CD4-positive, alpha-beta T cell treated with Interleukin-15 for 4 hours (primary cell): ENCODE measurements around the gene PRKN.
"Not testable (repeated sequence)": the region's sequence is repeated elsewhere in the genome, so short reads cannot be mapped to it uniquely, and the experiment has no call there.

Source experiments
- DNase-seq: peaks from one replicate; pipeline ENCODE4 v3.0.0-alpha.2; 2020; ENCODE audit warnings: low spot score

The PRKN gene

GRCh38 chr6:161347988-161348627, 1379.5 kb downstream of the PRKN start:
- DNase-seq: no peak

GRCh38 chr6:161347125-161347524, 1380.4 kb downstream of the PRKN start:
- DNase-seq: no peak

GRCh38 chr6:161346717-161347116, 1380.8 kb downstream of the PRKN start:
- no peak for DNase-seq

GRCh38 chr6:161344626-161345025, 1382.9 kb downstream of the PRKN start:
- no peak for DNase-seq

- no peak for DNase-seq
These were observed 1385.5 kb downstream of the PRKN start for GRCh38 chr6:161342039-161342438.

GRCh38 chr6:161341638-161342037, 1385.9 kb downstream of the PRKN start:
- DNase-seq: no peak

- no peak for DNase-seq
These were observed 1389.6 kb downstream of the PRKN start for GRCh38 chr6:161338015-161338414.

- DNase-seq: no peak
These were observed 1391.1 kb downstream of the PRKN start for GRCh38 chr6:161336479-161336878.

- no peak for DNase-seq
These were observed 1394.2 kb downstream of the PRKN start for GRCh38 chr6:161333410-161333809.

GRCh38 chr6:161331402-161332081, 1396.0 kb downstream of the PRKN start:
- DNase-seq: not testable (repeated sequence)

GRCh38 chr6:161327360-161327953, 1400.1 kb downstream of the PRKN start:
- no peak for DNase-seq

GRCh38 chr6:161319231-161319630, 1408.3 kb downstream of the PRKN start:
- no peak for DNase-seq

- DNase-seq: no peak
These were observed 1409.1 kb downstream of the PRKN start for GRCh38 chr6:161318456-161318855.

GRCh38 chr6:161316531-161316930, 1411.0 kb downstream of the PRKN start:
- no peak for DNase-seq

GRCh38 chr6:161315246-161315917, 1412.2 kb downstream of the PRKN start:
- DNase-seq: not testable (repeated sequence)

GRCh38 chr6:161314541-161315245, 1412.9 kb downstream of the PRKN start:
- not testable (repeated sequence) for DNase-seq

GRCh38 chr6:161313940-161314509, 1413.5 kb downstream of the PRKN start:
- DNase-seq: no peak

GRCh38 chr6:161313475-161313874, 1414.1 kb downstream of the PRKN start:
- DNase-seq: not testable (repeated sequence)

- not testable (repeated sequence) for DNase-seq
These were observed 1417.8 kb downstream of the PRKN start for GRCh38 chr6:161309774-161310173.

GRCh38 chr6:161308075-161308655, 1419.4 kb downstream of the PRKN start:
- no peak for DNase-seq

- DNase-seq: no peak
These were observed 1421.7 kb downstream of the PRKN start for GRCh38 chr6:161305860-161306259.
